WTC11 (cell line): ENCODE measurements around the gene OIP5. TPM values are rescaled to one million over a fixed set of nuclear protein-coding genes. Genes with fewer than 3 reads are reported as not detected.
A peak's percentile ranks its signal among the peaks of the same experiment; 100 is the strongest.

Experiments
- ATF1 ChIP-seq: sonication (generic); formaldehyde crosslinking; IDR thresholded peaks from 2 replicates; pipeline ENCODE4 v1.8.1; 2023; ENCODE audit warnings: mild to moderate bottlenecking, moderate library complexity, missing genetic modification reagents
- CBFB ChIP-seq: sonication (generic); formaldehyde crosslinking; IDR thresholded peaks from 2 replicates; pipeline ENCODE4 v1.8.1; 2022; ENCODE audit warnings: mild to moderate bottlenecking, low read depth, missing genetic modification reagents
- CREM ChIP-seq: sonication (generic); formaldehyde crosslinking; IDR thresholded peaks from 2 replicates; pipeline ENCODE4 v1.8.1; 2022; ENCODE audit warnings: mild to moderate bottlenecking, missing genetic modification reagents, moderate library complexity
- ETV6 ChIP-seq: sonication (generic); formaldehyde crosslinking; IDR thresholded peaks from 2 replicates; pipeline ENCODE4 v1.8.1; 2022; ENCODE audit warnings: mild to moderate bottlenecking, missing genetic modification reagents
- GRHL2 ChIP-seq: fragments of 250-450 bp; sonication (Bioruptor Pico); IDR thresholded peaks from 2 replicates; pipeline ENCODE4 v1.8.0; 2022; ENCODE audit warnings: mild to moderate bottlenecking, moderate library complexity; ENCODE audit not compliant: insufficient replicate concordance, severe bottlenecking
- IRF2 ChIP-seq: sonication (generic); formaldehyde crosslinking; IDR thresholded peaks from 2 replicates; pipeline ENCODE4 v1.8.0; 2022; ENCODE audit warnings: low read depth, missing genetic modification reagents, borderline replicate concordance
- JUN ChIP-seq: sonication (generic); formaldehyde crosslinking; IDR thresholded peaks from 2 replicates; pipeline ENCODE4 v1.8.0; 2023; ENCODE audit warnings: mild to moderate bottlenecking, missing genetic modification reagents
- NFYB ChIP-seq: sonication (generic); formaldehyde crosslinking; conservative IDR thresholded peaks from 2 replicates; pipeline ENCODE4 v1.8.0; 2022; ENCODE audit warnings: low read depth, missing genetic modification reagents
- NR1H2 ChIP-seq: sonication (generic); formaldehyde crosslinking; IDR thresholded peaks from 2 replicates; pipeline ENCODE4 v1.9.0; 2021; ENCODE audit warnings: mild to moderate bottlenecking, moderate library complexity, missing genetic modification reagents
- RELA ChIP-seq: sonication (generic); formaldehyde crosslinking; IDR thresholded peaks from 2 replicates; pipeline ENCODE4 v1.8.1; 2022; ENCODE audit warnings: missing genetic modification reagents, mild to moderate bottlenecking, borderline replicate concordance
- RORB ChIP-seq: fragments of 250-450 bp; sonication (Bioruptor Pico); IDR thresholded peaks from 2 replicates; pipeline ENCODE4 v1.9.0; 2021; ENCODE audit warnings: mild to moderate bottlenecking
- SOX15 ChIP-seq: fragments of 250-450 bp; sonication (Bioruptor Pico); IDR thresholded peaks from 2 replicates; pipeline ENCODE4 v1.9.0; 2021; ENCODE audit warnings: mild to moderate bottlenecking
- TCF7 ChIP-seq: sonication (generic); formaldehyde crosslinking; IDR thresholded peaks from 2 replicates; pipeline ENCODE4 v1.8.0; 2022; ENCODE audit warnings: mild to moderate bottlenecking, low read depth, missing genetic modification reagents, moderate library complexity
- TEAD4 ChIP-seq: sonication (generic); formaldehyde crosslinking; IDR thresholded peaks from 2 replicates; pipeline ENCODE4 v1.8.0; 2022; ENCODE audit warnings: mild to moderate bottlenecking, missing genetic modification reagents
- TP53 ChIP-seq: sonication (generic); formaldehyde crosslinking; IDR thresholded peaks from 2 replicates; pipeline ENCODE4 v1.8.1; 2023; ENCODE audit warnings: mild to moderate bottlenecking, missing genetic modification reagents
- ZNF138 ChIP-seq: sonication (generic); formaldehyde crosslinking; conservative IDR thresholded peaks from 2 replicates; pipeline ENCODE4 v1.8.1; 2022; ENCODE audit warnings: mild to moderate bottlenecking, moderate library complexity, missing genetic modification reagents
- ZNF219 ChIP-seq: sonication (generic); formaldehyde crosslinking; IDR thresholded peaks from 2 replicates; pipeline ENCODE4 v1.8.0; 2023; ENCODE audit warnings: missing genetic modification reagents, mild to moderate bottlenecking, borderline replicate concordance
- ZNF317 ChIP-seq: sonication (generic); formaldehyde crosslinking; IDR thresholded peaks from 2 replicates; pipeline ENCODE4 v1.8.1; 2023; ENCODE audit warnings: low read depth, mild to moderate bottlenecking, moderate library complexity, missing genetic modification reagents, borderline replicate concordance
- total RNA-seq: library from RNA; stranded (reverse); gene quantifications from 3 replicates; pipeline ENCODE4 v1.2.3, GENCODE V29; 2021
- TF ChIP-seq, protein P1 (sequence below): sonication (generic); formaldehyde crosslinking; IDR thresholded peaks from 2 replicates; pipeline ENCODE4 v1.8.0; 2023; ENCODE audit warnings: missing genetic modification reagents, mild to moderate bottlenecking, borderline replicate concordance
- TF ChIP-seq, protein P2 (sequence below): sonication (generic); formaldehyde crosslinking; conservative IDR thresholded peaks from 2 replicates; pipeline ENCODE4 v1.8.1; 2022; ENCODE audit warnings: mild to moderate bottlenecking, missing genetic modification reagents
- TF ChIP-seq, protein P3 (sequence below): sonication (generic); formaldehyde crosslinking; IDR thresholded peaks from 2 replicates; pipeline ENCODE4 v1.8.1; 2022; ENCODE audit warnings: mild to moderate bottlenecking, missing genetic modification reagents, moderate library complexity, borderline replicate concordance
- TF ChIP-seq, protein P4 (sequence below): sonication (generic); formaldehyde crosslinking; IDR thresholded peaks from 2 replicates; pipeline ENCODE4 v1.8.1; 2023; ENCODE audit warnings: mild to moderate bottlenecking, missing genetic modification reagents
- TF ChIP-seq, protein P5 (sequence below): sonication (generic); formaldehyde crosslinking; IDR thresholded peaks from 2 replicates; pipeline ENCODE4 v1.8.1; 2022; ENCODE audit warnings: low read depth, mild to moderate bottlenecking, moderate library complexity, missing genetic modification reagents, borderline replicate concordance
- TF ChIP-seq, protein P6 (sequence below): fragments of 250-450 bp; sonication (Bioruptor Pico); IDR thresholded peaks from 2 replicates; pipeline ENCODE4 v1.8.0; 2021; ENCODE audit warnings: mild to moderate bottlenecking
- TF ChIP-seq, protein P7 (sequence below): sonication (generic); formaldehyde crosslinking; IDR thresholded peaks from 2 replicates; pipeline ENCODE4 v1.8.0; 2022; ENCODE audit warnings: mild to moderate bottlenecking, missing genetic modification reagents

The OIP5 gene
- total RNA-seq, 1 experiment from 2014 or later, result 33.7 TPM

DNA sequence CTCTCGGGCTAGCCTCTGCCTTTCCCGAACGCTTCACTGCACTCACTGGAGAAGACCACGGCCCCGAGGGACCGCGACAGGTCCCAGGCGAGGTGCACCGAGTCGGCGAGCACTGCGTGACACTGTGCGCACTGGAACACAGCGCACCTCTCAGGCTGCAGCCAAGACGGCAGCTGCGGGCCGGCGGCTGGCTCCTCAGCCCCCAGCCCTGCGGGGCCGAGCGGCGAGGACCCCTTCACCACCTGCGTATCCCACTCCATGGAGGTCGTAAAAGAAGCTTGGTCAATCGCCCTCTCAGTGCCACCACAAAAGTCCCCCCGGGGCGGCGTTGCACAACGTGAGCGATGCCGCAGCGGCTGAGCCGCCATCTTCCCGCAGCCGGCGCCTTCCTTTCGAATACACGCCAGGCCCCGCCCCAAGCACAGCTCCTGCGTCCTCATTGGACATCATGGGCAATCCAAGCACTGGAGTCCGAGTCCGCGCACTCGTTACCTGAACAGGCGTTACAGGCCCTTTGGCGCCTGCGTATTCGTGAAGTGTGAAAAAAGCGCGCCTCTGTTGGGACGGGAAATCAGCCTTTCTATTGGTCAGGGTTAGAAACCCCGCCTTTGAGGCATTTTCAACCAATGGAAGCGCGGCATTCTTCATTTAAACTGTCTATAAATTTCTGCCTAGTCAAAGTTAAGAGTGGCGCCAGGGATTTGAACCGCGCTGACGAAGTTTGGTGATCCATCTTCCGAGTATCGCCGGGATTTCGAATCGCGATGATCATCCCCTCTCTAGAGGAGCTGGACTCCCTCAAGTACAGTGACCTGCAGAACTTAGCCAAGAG is at the start of gene OIP5, which contains the start of gene NUSAP1 (continued):
- TF ChIP-seq TP53 (no peak), NFYB (peak; percentile 50), NR1H2 (CRISPR knock-in tag) (no peak), TCF7 (no peak), JUN (CRISPR knock-in tag) (peak; percentile 75; the same call in 1 of the 2 replicates), ETV6 (CRISPR knock-in tag) (peak; percentile 81), TEAD4 (CRISPR knock-in tag) (no peak), SOX15 (CRISPR knock-in tag) (no peak), ZNF317 (CRISPR knock-in tag) (no peak), ATF1 (CRISPR knock-in tag) (0 out of 2 replicates have a peak, but pooled peaks have one; percentile 63), CREM (peak; percentile 65), ZNF138 (CRISPR knock-in tag) (no peak), RORB (no peak), GRHL2 (CRISPR knock-in tag) (no peak), IRF2 (no peak), ZNF219 (CRISPR knock-in tag) (no peak), RELA (CRISPR knock-in tag) (0 out of 2 replicates have a peak, but pooled peaks have one; percentile 29), CBFB (CRISPR knock-in tag) (no peak)
- TF ChIP-seq, protein P1, sequence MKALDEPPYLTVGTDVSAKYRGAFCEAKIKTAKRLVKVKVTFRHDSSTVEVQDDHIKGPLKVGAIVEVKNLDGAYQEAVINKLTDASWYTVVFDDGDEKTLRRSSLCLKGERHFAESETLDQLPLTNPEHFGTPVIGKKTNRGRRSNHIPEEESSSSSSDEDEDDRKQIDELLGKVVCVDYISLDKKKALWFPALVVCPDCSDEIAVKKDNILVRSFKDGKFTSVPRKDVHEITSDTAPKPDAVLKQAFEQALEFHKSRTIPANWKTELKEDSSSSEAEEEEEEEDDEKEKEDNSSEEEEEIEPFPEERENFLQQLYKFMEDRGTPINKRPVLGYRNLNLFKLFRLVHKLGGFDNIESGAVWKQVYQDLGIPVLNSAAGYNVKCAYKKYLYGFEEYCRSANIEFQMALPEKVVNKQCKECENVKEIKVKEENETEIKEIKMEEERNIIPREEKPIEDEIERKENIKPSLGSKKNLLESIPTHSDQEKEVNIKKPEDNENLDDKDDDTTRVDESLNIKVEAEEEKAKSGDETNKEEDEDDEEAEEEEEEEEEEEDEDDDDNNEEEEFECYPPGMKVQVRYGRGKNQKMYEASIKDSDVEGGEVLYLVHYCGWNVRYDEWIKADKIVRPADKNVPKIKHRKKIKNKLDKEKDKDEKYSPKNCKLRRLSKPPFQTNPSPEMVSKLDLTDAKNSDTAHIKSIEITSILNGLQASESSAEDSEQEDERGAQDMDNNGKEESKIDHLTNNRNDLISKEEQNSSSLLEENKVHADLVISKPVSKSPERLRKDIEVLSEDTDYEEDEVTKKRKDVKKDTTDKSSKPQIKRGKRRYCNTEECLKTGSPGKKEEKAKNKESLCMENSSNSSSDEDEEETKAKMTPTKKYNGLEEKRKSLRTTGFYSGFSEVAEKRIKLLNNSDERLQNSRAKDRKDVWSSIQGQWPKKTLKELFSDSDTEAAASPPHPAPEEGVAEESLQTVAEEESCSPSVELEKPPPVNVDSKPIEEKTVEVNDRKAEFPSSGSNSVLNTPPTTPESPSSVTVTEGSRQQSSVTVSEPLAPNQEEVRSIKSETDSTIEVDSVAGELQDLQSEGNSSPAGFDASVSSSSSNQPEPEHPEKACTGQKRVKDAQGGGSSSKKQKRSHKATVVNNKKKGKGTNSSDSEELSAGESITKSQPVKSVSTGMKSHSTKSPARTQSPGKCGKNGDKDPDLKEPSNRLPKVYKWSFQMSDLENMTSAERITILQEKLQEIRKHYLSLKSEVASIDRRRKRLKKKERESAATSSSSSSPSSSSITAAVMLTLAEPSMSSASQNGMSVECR (CRISPR knock-in tag), result no peak; the same call in 1 of the 2 replicates
- TF ChIP-seq, protein P2, sequence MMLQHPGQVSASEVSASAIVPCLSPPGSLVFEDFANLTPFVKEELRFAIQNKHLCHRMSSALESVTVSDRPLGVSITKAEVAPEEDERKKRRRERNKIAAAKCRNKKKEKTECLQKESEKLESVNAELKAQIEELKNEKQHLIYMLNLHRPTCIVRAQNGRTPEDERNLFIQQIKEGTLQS (CRISPR knock-in tag), result no peak
- TF ChIP-seq, protein P3, sequence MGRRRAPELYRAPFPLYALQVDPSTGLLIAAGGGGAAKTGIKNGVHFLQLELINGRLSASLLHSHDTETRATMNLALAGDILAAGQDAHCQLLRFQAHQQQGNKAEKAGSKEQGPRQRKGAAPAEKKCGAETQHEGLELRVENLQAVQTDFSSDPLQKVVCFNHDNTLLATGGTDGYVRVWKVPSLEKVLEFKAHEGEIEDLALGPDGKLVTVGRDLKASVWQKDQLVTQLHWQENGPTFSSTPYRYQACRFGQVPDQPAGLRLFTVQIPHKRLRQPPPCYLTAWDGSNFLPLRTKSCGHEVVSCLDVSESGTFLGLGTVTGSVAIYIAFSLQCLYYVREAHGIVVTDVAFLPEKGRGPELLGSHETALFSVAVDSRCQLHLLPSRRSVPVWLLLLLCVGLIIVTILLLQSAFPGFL (CRISPR knock-in tag), result no peak
- TF ChIP-seq, protein P4, sequence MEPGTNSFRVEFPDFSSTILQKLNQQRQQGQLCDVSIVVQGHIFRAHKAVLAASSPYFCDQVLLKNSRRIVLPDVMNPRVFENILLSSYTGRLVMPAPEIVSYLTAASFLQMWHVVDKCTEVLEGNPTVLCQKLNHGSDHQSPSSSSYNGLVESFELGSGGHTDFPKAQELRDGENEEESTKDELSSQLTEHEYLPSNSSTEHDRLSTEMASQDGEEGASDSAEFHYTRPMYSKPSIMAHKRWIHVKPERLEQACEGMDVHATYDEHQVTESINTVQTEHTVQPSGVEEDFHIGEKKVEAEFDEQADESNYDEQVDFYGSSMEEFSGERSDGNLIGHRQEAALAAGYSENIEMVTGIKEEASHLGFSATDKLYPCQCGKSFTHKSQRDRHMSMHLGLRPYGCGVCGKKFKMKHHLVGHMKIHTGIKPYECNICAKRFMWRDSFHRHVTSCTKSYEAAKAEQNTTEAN (CRISPR knock-in tag), result no peak
- TF ChIP-seq, protein P5, sequence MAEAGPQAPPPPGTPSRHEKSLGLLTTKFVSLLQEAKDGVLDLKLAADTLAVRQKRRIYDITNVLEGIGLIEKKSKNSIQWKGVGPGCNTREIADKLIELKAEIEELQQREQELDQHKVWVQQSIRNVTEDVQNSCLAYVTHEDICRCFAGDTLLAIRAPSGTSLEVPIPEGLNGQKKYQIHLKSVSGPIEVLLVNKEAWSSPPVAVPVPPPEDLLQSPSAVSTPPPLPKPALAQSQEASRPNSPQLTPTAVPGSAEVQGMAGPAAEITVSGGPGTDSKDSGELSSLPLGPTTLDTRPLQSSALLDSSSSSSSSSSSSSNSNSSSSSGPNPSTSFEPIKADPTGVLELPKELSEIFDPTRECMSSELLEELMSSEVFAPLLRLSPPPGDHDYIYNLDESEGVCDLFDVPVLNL (CRISPR knock-in tag), result no peak
- TF ChIP-seq, protein P6, sequence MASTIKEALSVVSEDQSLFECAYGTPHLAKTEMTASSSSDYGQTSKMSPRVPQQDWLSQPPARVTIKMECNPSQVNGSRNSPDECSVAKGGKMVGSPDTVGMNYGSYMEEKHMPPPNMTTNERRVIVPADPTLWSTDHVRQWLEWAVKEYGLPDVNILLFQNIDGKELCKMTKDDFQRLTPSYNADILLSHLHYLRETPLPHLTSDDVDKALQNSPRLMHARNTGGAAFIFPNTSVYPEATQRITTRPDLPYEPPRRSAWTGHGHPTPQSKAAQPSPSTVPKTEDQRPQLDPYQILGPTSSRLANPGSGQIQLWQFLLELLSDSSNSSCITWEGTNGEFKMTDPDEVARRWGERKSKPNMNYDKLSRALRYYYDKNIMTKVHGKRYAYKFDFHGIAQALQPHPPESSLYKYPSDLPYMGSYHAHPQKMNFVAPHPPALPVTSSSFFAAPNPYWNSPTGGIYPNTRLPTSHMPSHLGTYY (CRISPR knock-in tag), result peak; percentile 75; the same call in 1 of the 2 replicates
- TF ChIP-seq, protein P7, sequence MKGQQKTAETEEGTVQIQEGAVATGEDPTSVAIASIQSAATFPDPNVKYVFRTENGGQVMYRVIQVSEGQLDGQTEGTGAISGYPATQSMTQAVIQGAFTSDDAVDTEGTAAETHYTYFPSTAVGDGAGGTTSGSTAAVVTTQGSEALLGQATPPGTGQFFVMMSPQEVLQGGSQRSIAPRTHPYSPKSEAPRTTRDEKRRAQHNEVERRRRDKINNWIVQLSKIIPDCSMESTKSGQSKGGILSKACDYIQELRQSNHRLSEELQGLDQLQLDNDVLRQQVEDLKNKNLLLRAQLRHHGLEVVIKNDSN (CRISPR knock-in tag), result no peak; the same call in 1 of the 2 replicates
